ENCODE measurements around the gene SPAG17. TPM values are rescaled to one million over a fixed set of nuclear protein-coding genes. Genes with fewer than 3 reads are reported as not detected.

Gene SPAG17
- total and polyA plus RNA-seq, 2 of the 13 experiments (the other 11 are each of a cell fraction or from before 2014, with no cell fraction given), result not detected

GRCh38 chr1:117928881-117929342 is 256.1 kb downstream of the SPAG17 start (continued):
- peak; percentile 42; the same call in 1 of the 2 replicates for TF ChIP-seq ZBTB38 (CRISPR knock-in tag; IDR thresholded peaks at IDR 0.05)
- TF ChIP-seq ZNF800 (CRISPR knock-in tag; IDR thresholded peaks at IDR 0.05), result no peak
- TF ChIP-seq RAD51 (IDR thresholded peaks at IDR 0.05; ENCODE audit: borderline replicate concordance), result no peak
- TF ChIP-seq CTCF (CRISPR knock-in tag; IDR thresholded peaks at IDR 0.05), result peak; percentile 62
- TF ChIP-seq BCL6 (CRISPR knock-in tag; IDR thresholded peaks at IDR 0.05), result no peak
- no peak for TF ChIP-seq YY1 (IDR thresholded peaks at IDR 0.05; ENCODE audit: insufficient read depth, insufficient replicate concordance, low read depth, low read length)
- TF ChIP-seq ZNF597 (CRISPR knock-in tag; IDR thresholded peaks at IDR 0.05), result no peak
- no peak for TF ChIP-seq TEF (CRISPR knock-in tag; IDR thresholded peaks at IDR 0.05)
- TF ChIP-seq ATM (IDR thresholded peaks at IDR 0.05; ENCODE audit: borderline replicate concordance), result no peak
- TF ChIP-seq PATZ1 (CRISPR knock-in tag; IDR thresholded peaks at IDR 0.05), result no peak
- TF ChIP-seq ZNF343 (CRISPR knock-in tag; IDR thresholded peaks at IDR 0.05), result no peak
- no peak for TF ChIP-seq ONECUT2 (CRISPR knock-in tag; IDR thresholded peaks at IDR 0.05)
- no peak for TF ChIP-seq ZIK1 (CRISPR knock-in tag; IDR thresholded peaks at IDR 0.05; ENCODE audit: borderline replicate concordance, low read depth)
- TF ChIP-seq PAWR (CRISPR knock-in tag; IDR thresholded peaks at IDR 0.05; ENCODE audit: borderline replicate concordance), result no peak
- TF ChIP-seq ZNF138 (CRISPR knock-in tag; IDR thresholded peaks at IDR 0.05; ENCODE audit: low read depth), result no peak
- TF ChIP-seq ARID5B (CRISPR knock-in tag; IDR thresholded peaks at IDR 0.05), result no peak
